GM12801 (cell line): ENCODE data around the gene ARHGAP30.

ENCODE experiments used
- TF ChIP-seq, protein P1 (sequence below): IDR thresholded peaks from one replicate; pipeline ENCODE4 v1.5.1; 2011; ENCODE audit warnings: control low read depth; ENCODE audit not compliant: insufficient read length; ENCODE audit errors: extremely low read depth

Gene ARHGAP30

GRCh38 chr1:161082483-161082882, 12.8 kb upstream of the ARHGAP30 start:
- TF ChIP-seq, protein P1, sequence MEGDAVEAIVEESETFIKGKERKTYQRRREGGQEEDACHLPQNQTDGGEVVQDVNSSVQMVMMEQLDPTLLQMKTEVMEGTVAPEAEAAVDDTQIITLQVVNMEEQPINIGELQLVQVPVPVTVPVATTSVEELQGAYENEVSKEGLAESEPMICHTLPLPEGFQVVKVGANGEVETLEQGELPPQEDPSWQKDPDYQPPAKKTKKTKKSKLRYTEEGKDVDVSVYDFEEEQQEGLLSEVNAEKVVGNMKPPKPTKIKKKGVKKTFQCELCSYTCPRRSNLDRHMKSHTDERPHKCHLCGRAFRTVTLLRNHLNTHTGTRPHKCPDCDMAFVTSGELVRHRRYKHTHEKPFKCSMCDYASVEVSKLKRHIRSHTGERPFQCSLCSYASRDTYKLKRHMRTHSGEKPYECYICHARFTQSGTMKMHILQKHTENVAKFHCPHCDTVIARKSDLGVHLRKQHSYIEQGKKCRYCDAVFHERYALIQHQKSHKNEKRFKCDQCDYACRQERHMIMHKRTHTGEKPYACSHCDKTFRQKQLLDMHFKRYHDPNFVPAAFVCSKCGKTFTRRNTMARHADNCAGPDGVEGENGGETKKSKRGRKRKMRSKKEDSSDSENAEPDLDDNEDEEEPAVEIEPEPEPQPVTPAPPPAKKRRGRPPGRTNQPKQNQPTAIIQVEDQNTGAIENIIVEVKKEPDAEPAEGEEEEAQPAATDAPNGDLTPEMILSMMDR: no peak

DNA sequence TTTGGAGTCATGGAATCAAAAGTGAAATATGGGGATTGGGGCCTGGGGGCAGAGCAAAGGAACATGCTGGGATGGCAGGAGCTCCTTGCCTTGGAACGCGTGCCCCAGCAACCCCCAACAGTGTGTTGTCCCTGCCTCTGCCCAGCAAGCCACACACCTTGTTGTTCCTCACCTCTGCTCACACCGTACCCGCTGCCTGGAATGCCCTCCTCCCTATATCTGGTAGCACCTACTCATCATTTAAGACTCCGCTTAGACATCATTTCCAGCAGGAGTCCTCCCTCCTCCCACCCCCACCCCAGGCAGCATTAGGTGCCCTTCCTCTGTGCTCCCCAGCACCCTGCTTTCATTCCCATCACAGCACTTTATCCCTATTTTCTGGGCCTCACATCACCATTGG, 11.8 kb upstream of the ARHGAP30 start:
- TF ChIP-seq, protein P1: no peak

DNA sequence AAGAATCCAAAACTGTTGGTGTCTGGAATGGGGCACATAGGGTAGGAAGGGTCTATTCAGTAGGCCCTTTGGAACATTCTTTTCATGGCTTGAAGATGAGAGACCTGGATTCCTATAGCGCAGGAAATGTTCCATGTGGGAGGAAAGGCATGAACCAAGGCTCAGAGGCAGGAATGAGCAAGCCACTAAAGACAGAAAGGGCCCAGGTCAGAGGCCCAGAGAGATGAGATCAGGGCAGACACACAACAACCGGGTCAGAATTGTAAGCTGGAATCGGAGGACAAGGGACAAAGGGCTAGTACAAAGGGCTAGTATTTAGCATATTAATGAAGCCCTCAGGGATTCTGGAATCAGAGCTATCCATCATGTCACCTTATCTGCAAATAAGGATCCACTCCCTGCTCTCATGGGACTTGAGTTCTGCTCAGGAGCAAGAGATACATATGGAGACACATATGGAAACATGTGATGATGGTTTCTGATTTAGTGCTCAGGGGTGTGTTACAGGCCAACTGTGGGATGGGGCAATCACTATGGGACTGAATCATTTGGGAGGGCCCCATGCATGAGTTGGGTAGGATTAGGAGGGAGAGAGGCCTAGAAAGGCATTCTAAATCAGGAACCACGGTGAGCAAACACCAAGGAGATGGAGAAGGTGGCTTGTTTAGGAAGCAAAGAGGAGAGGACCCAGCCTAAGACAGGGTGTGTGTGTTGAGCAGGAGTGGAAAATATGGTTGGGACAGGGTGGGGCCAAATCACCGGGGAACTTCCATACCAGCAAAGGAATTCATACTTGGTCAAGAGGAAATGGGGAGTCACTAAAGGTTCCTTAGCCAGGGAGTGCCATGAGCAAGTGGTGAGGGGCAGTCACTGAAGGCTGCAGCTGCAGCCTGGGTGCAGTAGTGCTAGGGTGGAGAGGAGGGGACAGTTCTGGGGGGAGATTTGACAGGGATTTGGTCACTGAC, 11.0 kb upstream of the ARHGAP30 start:
- TF ChIP-seq, protein P1: no peak

DNA sequence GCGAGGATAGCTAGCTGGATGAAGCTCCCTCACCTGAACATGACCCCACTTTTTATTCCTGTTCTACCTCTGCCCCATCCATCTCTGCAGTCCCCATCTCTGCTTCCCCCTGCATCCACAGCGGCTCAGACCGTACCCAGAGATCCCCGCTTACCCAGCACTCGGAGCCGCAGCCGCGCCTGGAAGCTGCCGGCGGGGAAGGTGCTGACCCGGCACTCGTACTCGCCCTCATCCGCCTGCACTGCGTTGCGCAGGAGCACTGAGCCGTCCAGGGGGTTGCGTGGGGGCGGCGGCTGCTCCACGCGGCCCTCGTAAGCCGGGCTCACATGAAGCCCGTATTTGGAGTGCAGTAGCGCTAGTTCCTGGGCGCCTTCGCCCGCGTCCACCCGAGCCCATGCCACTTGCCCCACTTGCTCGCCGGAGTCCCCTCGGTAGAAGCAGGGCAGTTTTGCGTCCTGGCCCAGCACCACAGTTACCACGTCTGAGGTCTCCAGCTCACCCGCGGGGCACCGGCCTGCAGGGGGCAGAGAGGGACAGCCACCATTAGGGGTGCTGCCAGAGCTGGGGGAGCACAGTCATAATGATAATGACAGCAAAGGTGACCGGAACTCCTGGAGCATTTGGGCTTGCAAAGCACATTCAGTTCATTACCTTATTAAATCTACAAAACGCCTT, 9.9 kb upstream of the ARHGAP30 start:
- TF ChIP-seq, protein P1: no peak

GRCh38 chr1:161077426-161077825, 7.7 kb upstream of the ARHGAP30 start:
- TF ChIP-seq, protein P1: no peak

DNA sequence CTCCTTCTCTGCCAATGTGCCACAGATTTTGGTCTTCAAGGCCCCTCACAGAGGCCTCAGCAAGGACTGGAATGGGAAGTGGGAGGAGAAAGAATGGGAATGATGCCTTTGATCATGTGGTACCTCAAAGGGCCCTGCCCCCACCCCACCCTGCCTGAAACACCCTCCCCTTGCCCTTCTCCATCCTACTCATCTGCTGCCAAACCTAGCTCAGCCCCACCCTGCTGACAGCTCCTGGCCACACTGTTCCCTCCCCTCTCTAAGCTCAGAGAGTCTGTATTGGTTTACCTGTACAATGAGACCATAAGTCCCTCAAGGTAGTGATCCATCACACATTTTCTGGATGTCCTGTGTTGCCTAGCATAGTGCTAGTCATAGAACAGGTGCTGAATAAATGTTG, 6.7 kb upstream of the ARHGAP30 start:
- TF ChIP-seq, protein P1: no peak

DNA sequence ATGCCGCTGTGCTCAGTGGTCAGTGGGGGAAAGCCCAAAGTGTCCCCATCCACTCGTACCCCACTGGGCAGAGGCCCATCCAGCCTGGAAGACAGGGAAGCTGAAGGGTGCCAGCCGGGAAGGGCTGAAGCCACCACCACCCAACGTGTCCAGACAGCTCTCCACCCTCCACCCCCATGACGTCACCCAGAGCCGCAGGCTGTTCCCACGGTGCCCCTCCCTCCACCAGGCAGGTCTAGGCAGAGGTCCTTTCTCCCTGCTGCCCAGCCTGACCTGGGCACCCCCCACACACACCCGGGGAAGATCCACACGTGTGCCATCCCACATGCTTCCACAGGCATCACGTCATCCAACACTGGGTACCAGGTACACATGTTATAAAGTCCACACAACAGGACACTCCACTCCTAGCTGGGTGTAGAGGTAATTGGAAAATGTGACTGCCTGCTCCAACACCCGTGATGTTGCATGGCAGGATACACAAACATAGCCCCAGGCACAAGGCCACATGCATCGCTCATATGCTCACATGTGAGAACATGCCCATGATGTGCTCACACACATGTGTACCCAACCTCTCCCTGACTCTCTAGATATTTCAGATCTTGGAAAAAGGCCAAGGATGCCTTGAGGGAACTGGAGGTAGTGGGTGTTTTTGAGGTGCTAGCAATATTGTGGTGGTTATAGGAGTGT, 5.1 kb upstream of the ARHGAP30 start:
- TF ChIP-seq, protein P1: no peak
